Measurements from ENCODE around the gene DYDC2.
"Not testable (repeated sequence)": the region's sequence is repeated elsewhere in the genome, so short reads cannot be mapped to it uniquely, and the experiment has no call there.

Gene DYDC2

GRCh38 chr10:80356563-80356988 lies at the start of gene DYDC2, which contains the start of gene DYDC1:
DYDC2 (plus strand) TSS chr10:80356781; CDS start chr10:80362444, 5,663 bp downstream.
DYDC1 (minus strand) TSS chr10:80356755; CDS start chr10:80352601, 4,154 bp downstream.
- DNase-seq (ENCODE audit: low read depth), result no peak

DNA sequence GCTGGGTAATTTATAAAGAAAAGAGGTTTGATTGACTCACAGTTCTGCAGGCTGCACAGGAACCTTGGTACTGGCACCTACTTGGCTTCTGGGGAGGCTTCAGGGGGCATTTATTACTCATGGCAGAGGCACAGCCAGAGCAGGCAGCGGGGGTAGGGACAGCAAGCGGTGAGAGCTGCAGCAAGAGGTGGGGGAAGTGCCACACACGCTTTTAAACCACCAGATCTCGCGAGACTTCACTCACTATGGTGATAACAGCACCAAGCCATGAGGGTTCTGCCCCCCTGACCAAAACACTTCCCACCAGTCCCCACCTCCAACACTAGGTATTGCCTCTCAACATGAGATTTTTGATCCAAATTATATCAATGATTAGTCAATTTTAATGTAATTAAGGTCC lies 43.1 kb upstream of the DYDC2 start:
- no peak for DNase-seq (ENCODE audit: low read depth)

DNA sequence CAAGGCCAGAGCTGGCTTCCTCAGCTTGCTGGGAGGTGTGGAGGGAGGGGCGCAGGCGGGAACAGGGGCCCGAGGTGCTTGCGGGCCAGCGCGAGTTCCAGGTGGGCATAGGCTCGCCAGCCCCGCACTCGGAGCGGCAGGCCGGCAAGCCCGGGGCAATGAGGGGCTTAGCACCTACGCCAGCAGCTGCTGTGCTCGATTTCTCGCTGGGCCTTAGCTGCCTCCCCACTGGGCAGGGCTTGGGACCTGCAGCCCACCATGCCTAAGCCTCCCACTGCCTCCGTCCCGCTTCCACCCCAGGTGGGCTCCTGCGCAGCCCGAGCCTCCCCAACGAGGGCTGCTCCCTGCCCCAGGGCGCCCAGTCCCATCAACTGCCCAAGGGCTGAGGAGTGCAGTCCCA lies 41.2 kb upstream of the DYDC2 start:
- DNase-seq (ENCODE audit: low read depth), result no peak

DNA sequence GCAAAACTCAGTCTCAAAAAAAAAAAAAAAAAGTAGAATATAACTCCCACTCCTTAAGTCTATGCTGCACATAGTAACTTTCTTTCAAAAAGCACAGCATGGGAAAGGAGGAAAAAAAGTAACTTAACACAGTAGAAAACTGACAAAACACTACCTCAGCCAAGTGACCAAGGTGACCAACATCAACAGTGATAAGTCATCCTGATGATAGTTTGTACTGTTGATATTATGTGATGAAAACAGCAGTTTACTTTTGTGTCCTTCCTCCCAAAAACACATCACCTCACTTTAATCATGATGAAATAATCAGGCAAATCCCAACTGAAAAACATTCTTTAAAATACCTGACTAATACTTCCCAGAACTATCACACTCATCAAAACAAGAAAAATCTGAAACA lies 37.8 kb upstream of the DYDC2 start:
- no peak for DNase-seq (ENCODE audit: low read depth)

- no peak for DNase-seq (ENCODE audit: low read depth)
Measured at GRCh38 chr10:80319318-80319717, 37.3 kb upstream of the DYDC2 start.

- no peak for DNase-seq (ENCODE audit: low read depth)
Measured at GRCh38 chr10:80319725-80320290, 36.8 kb upstream of the DYDC2 start.

DNA sequence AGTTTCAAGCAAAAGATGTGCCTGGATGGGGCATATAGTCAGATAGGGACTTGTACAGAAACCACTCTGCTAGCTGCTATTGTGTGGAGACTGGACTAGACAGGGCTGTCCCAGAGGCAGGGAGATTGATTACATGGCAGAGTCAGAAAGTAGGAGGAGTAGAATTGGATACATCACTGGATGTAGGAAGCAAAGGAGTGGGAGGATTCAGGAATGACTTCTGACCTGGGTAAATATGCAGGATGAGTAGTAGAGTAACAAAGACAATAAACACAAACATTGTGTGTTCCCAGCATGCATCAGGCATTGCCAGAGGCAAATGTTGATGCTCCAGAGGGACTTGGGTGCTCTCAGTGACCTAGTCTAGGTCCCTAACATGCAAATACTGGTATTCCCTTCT lies 36.2 kb upstream of the DYDC2 start:
- no peak for DNase-seq (ENCODE audit: low read depth)

DNA sequence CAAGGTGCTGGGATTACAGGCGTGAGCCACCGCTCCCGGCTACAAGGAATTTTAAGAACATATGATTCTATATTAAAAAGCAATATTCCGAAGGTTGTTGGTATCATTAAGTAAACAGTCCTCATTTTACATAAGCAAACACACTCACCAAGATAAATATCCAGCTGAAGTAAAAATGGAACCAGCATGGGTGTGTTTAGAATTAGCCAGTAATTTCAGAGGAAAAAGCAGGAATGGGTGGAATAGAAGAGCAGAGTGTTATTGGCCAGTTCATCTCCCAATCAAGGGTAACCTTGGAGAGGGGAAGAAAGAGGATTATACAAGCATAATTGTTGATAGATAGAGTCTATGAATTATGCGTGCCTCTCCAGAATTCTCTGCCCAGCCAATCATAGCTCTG lies 35.4 kb upstream of the DYDC2 start:
- DNase-seq (ENCODE audit: low read depth), result no peak

DNA sequence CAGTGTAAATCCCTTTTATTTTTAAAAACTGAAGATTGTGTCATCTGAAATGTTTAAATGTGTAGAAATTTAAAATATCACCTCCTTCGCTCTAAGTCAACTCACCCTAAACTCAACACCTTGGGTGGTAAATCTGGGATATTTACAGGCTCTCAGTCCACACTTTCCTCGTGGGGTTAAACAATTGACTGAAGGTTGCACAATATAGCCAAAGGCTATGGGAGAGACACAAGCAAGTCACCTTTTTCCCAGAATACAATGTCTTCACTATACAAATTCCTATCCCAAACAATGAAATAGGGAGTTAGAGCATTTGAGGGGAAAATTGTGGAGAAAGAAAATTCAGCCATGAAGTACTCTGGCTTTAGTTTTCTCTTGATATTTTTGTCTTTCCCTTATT lies 34.4 kb upstream of the DYDC2 start:
- no peak for DNase-seq (ENCODE audit: low read depth)

- DNase-seq (ENCODE audit: low read depth), result no peak
Measured at GRCh38 chr10:80322711-80323110, 33.9 kb upstream of the DYDC2 start.

- no peak for DNase-seq (ENCODE audit: low read depth)
Measured at GRCh38 chr10:80323311-80323710, 33.3 kb upstream of the DYDC2 start.

DNA sequence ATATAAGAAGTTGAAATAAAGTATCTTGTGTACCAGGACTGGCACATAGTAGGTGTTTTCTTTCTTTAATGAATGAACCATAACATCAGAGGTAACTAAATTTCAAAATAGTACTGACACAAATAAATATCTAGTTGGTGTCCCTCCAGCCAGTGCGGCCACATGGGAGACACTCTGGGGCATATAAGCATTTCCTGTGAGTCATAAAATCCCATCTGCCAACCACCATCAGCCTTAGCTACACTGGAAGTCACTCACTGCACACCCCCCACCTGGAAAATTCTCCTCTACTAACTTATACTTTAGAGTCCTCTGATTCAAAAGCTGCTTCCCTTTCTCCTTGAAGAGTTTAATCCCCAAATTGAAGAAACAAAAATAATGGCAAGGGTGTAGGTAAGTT lies 32.5 kb upstream of the DYDC2 start:
- DNase-seq (ENCODE audit: low read depth), result no peak

DNA sequence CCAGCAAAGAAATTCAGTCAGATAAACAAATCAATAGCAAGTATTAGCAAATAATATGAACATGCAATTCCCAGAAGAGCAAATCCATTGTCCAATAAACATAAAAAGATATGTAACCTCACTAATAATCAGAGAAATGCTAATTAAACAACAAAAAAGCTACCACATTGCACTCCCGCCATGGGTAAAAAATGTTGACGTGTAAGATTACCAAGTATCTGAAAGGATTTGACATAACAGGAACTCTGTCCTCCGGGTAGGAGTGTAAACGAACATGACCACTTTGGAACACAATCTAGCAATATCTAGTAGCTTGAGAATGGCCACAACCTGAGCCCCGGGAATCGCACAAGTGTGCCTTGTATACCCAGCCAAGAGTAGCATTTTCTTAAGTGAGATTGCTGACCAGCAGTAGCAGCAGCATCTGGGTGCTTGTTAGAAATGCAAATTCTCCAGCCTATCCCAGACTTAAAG lies 31.7 kb upstream of the DYDC2 start:
- DNase-seq (ENCODE audit: low read depth), result no peak

DNA sequence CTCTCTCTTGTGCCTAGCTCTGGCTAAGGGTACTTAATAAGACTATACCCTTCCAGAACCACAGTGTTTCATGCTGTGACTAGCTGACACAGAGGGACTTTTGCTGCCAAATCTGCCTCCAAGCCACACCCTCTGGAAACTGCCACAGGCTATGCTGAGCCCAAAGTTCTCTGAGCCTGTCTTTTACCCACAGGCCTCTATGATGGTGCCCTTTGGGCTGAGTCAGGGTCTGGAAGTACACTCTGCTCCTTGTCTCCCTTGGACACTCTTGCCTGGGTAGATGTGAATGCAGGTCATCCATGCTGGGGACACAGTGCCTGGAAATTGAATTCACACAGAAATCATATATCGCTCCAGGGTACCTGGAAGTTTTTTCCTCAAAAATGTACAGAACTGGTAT lies 22.6 kb upstream of the DYDC2 start:
- DNase-seq (ENCODE audit: low read depth), result no peak

DNA sequence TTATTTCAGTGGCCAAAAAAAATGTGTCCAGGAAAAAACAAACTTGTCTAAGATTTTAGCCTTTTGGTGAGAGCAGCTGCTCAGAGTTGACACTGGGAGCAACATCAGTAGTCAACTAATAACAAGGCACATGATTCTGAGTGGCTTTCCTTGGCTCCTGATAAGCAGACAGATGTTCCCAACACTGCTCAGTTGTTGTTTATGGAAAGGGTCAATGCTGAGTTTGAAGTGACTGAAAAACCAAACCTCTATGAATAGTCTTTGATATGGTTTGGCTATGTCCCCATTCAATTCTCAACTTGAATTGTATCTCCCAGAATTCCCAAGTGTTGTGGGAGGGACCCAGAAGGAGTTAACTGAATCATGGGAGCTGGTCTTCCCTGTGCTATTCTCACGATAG lies 12.3 kb upstream of the DYDC2 start:
- no peak for DNase-seq (ENCODE audit: low read depth)

DNA sequence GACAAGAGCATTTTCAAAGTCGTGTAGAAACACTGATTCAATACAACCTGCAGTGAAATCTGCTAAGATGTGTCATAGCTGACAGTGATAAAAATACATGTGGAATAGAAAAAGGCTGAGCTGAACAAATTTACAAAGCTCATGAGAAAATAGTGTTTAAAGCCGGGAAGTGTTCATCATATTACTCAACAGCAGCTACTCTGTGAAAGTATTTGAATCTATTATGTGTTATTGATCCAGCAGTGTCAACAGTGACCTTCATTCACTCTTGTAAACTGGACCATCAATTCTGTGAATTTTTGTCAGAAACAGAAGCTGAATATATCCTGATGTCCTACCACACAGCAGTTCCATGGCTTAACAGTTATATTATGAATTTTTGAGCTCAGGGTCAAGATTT lies 11.7 kb upstream of the DYDC2 start:
- no peak for DNase-seq (ENCODE audit: low read depth)

DNA sequence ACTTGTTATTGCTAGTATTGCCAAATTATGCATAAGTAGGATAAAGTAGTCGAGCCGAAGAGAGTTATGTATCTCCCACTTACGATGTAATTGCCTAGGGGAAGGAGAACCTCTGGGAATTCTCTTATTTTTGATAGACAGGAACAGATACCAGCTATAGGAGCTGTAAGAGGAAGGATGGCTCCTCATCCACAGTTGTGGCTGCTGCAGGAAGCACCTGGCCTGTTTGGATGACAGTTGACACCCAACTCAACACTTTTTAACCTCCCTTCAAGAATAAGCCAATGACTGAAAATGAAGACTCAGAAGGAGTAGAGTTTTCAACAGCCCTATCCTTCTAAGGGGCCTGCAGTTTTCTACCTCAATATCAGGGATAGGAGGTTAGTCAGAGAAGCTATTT lies 6.3 kb upstream of the DYDC2 start:
- DNase-seq (ENCODE audit: low read depth), result no peak

GRCh38 chr10:80351220-80351619 lies 5.4 kb upstream of the DYDC2 start:
- no peak for DNase-seq (ENCODE audit: low read depth)

DNA sequence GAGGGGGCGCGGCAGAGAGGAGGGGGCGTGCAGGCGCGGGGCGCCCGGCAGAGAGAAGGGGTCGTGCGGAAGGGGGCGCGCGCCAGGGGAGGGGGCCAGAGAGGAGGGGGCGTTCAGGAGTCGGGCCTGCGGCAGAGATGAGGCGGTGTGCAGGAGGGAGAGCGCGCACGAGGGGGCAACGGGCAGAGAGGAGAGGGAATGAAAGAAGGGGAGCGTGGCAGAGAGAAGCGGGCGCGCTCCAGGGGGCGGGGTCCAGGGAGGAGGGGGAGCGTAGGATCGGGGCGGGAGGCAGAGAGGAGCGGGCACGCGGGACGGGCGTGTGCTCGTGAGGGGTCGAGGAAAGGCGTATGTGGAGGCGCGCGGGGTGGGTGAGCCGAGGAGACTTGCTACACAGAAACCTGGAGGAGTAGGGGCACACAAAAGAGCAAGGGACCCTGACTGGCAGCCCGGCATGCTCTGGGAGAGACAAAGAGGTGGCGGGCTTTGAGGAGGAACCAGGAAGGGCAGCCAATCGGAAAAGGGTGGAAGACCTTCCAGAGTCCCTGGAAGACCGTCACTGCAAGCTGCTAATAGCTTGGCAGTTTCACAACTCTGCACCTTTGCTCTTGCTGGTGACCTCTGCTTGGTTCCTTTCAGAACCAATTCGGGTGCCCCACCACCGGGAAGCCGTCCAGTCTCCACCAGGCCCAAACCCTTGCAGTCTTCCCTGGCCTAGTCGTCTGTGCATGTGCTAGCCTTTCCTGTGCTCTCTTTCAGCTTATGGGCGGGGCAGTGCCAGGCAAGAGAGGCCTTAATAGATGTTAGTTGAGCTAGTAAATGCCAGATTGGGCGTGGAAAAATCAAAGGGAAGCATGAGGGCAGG lies 639 bp downstream of the DYDC2 start:
- DNase-seq (ENCODE audit: low read depth), result no peak

DNA sequence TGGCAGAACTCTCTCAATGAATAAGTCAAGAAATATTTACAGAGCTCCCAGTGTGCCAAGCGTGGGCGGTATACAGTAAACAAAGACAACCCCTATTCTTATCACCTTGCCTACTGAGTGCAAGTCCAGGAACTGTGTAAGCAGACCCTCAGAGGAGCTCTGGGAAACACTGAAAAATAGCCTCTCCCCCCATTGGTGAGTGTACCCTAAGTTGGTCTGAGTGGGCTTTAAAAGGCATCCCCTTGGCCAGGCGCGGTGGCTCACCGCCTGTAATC lies 1.2 kb downstream of the DYDC2 start:
- DNase-seq (ENCODE audit: low read depth), result no peak

DNA sequence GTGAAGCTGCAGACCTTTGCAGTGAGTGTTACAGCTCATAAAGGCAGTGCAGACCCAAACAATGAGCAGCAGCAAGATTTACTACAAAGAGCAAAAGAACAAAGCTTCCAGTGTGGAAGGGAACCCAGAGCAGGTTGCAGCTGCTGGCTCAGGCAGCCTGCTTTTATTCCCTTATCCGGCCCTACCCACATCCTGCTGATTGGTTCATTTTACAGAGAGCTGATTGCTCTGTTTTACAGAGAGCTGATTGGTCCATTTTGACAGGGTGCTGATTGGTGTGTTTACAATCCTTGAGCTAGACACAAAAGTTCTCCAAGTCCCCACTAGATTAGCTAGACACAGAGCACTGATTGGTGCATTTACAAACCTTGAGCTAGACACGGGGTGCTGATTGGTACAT lies 2.3 kb downstream of the DYDC2 start:
- not testable (repeated sequence) for DNase-seq (ENCODE audit: low read depth)

GRCh38 chr10:80359644-80360043 lies 3.1 kb downstream of the DYDC2 start:
- DNase-seq (ENCODE audit: low read depth), result no peak

- DNase-seq (ENCODE audit: low read depth), result no peak
Measured at GRCh38 chr10:80365510-80365909, 8.9 kb downstream of the DYDC2 start.

DNA sequence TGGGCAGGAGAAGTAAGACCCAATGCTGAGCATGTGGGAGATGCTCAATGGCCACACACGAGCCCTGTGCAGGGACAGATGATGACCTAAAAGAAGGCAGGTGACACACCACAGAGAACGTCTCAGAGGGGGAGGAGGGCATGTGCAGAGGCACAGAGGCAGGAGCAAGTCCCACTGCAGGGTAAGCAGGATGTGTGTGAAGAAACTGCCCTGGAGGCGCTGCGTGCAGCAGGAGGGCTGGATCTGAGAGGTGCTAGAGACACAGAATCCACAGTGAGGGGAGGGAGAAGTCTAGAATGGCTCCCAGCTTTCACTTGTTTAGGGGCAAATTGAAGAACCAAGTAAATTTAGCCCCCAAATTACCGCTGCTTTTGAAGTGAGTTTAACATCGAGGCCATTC lies 14.9 kb downstream of the DYDC2 start:
- no peak for DNase-seq (ENCODE audit: low read depth)

Data from fibroblast of the conjunctiva (primary cell).